HG03460 (cell line): ENCODE data around the gene OBSCN.

Experiments used
- ATAC-seq: cut with Tn5 transposase; IDR thresholded peaks from one replicate; pipeline ENCODE4 v1.9.1; 2021; ENCODE audit not compliant: unreplicated experiment

The OBSCN gene

GRCh38 chr1:228275430-228276173 lies 67.8 kb downstream of the OBSCN start:
- ATAC-seq = peak; percentile 76

GRCh38 chr1:228276174-228276831 lies 68.5 kb downstream of the OBSCN start:
- ATAC-seq = peak; percentile 12

GRCh38 chr1:228276901-228277490 lies 69.2 kb downstream of the OBSCN start:
- ATAC-seq = no peak

- ATAC-seq = no peak
Observed at GRCh38 chr1:228277491-228278431, 69.9 kb downstream of the OBSCN start.

GRCh38 chr1:228278432-228278941 lies 70.6 kb downstream of the OBSCN start:
- ATAC-seq = no peak

GRCh38 chr1:228279011-228279721 lies 71.3 kb downstream of the OBSCN start:
- no peak for ATAC-seq

- ATAC-seq = no peak
Observed at GRCh38 chr1:228279722-228280105, 71.9 kb downstream of the OBSCN start.

- ATAC-seq = no peak
Observed at GRCh38 chr1:228280106-228280901, 72.5 kb downstream of the OBSCN start.

- ATAC-seq = no peak
Observed at GRCh38 chr1:228280961-228281591, 73.2 kb downstream of the OBSCN start.

- ATAC-seq = no peak
Observed at GRCh38 chr1:228281631-228282328, 73.9 kb downstream of the OBSCN start.

GRCh38 chr1:228282329-228283042 lies 74.6 kb downstream of the OBSCN start:
- ATAC-seq = no peak

GRCh38 chr1:228283043-228283371 lies 75.2 kb downstream of the OBSCN start:
- ATAC-seq = no peak

- ATAC-seq = no peak
Observed at GRCh38 chr1:228283476-228284147, 75.8 kb downstream of the OBSCN start.

- no peak for ATAC-seq
Observed at GRCh38 chr1:228284148-228284495, 76.3 kb downstream of the OBSCN start.

- ATAC-seq = no peak
Observed at GRCh38 chr1:228284521-228284920, 76.7 kb downstream of the OBSCN start.

- no peak for ATAC-seq
Observed at GRCh38 chr1:228285661-228286504, 78.0 kb downstream of the OBSCN start.
